NCI-H345 treated with DMSO at 0.1 percent for 48 hours (cell line): ENCODE results near the gene KHNYN.
"Not testable (repeated sequence)": the region's sequence is repeated elsewhere in the genome, so short reads cannot be mapped to it uniquely, and the experiment has no call there.

ENCODE experiments used
- DNase-seq: peaks from one replicate; lab custom pipeline; 2025; ENCODE audit not compliant: unreplicated experiment; lab: John Stamatoyannopoulos, UW

KHNYN gene

DNA sequence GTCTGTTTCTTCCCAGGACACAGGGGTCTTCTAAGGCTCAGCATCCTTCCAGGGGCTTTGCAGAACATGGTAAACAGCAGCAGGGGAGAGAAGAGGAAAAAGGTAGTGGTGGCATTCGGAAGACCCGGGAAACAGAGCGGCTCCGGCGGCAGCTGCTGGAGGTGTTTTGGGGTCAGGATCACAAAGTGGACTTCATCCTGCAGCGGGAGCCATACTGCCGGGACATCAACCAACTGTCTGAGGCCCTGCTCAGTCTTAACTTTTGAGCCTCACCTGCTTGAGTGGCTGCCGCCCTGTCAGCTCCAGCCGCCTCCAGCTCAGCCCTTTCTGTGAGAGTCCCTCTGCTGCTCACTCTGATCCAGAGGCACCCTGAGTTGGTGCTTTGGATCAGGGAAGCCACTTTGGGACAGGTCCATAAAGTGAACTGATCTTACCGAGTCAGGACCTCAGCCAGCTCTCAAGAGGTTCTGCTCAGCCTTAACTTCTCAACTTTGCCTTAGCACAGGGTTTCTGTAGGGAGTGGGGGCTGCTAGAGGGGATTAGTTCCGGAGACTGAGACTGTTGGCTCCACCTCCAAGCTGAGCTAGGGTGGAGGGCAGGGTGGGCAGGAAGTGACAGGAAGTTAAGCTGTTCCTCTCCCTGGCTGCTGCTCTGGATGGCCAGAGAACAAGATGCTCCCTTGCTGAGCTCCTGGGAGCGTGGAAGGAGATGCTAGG lies 7.4 kb downstream of the KHNYN start:
- DNase-seq, result no peak

DNA sequence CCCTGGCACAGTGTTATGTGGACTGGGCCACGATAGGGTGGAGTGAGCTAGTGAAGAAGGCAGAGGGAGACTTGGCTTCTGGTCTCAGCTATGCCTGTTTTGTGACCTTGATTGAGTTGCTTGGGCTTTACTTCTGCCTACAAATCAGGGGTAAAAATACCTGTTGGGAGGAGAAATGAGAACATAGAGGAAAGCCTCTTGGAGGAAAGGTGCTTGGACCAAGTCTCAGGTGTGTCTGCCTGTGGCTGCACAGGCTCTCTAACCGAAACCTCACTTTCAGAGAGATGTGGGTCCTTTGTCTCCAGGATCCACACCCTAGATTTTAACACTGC lies 7.9 kb downstream of the KHNYN start:
- no peak for DNase-seq

DNA sequence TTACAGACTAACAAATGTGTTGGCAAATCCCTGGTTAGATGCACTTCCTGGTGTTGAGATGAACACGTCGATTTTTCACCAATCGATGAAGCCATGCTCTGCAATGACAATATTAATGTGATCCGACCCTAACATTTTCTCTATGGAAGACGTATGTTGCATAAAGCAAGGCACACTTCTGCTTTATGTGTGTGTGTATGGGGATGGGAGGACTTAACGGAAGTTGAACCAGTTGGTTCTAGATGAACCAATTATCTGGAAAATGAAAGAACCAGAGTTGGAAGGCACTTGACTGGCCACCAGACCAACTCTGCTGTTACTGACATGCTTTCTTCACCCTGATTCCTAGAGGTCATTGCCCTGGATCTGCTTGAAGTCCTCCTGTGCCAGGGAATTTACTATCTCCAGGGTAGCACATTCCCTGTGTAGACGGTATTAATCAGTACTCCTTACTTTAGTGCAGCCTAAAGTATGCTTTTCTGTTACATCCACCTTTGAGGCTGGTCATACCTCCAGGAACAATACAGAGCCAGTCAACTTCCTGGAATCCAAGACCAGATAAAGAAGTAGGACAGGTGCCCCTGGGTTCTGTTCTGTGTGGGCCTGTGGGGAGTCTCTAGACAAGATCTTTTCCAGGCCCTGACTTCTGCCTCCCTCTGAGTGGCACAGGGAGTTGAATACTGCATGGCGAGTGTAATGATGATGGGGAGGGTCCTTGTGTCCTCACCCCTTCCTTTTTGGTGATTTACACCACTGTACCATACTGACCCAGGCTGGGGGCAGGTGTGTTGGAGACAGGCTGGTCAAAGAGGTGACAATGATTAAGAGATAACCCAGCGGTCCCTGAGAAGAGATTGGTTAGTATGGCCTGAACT lies 8.7 kb downstream of the KHNYN start:
- DNase-seq, result no peak

- no peak for DNase-seq
Observed at GRCh38 chr14:24439257-24439656, 9.5 kb downstream of the KHNYN start.

- DNase-seq, result no peak
Observed at GRCh38 chr14:24439830-24440605, 10.3 kb downstream of the KHNYN start.

- DNase-seq, result no peak
Observed at GRCh38 chr14:24440606-24441399, 11.0 kb downstream of the KHNYN start.

GRCh38 chr14:24441485-24441884 lies 11.7 kb downstream of the KHNYN start:
- no peak for DNase-seq

DNA sequence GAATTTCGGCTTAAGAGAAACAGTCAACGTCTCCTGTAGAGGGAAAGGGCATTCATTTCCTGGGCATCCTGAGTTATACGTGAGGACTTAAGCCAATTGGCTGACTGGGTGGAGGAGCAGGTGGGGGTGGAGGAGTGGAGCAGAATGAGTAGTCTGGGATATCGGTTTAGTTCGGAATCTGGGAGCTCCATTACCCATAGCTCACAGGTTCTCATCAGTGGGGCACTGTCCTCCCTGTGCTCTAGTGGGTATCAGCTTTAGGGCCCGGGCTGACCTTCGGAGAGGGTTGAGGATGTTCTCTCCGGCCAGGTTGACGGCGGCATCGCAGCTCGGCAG lies 12.1 kb downstream of the KHNYN start:
- DNase-seq, result no peak

DNA sequence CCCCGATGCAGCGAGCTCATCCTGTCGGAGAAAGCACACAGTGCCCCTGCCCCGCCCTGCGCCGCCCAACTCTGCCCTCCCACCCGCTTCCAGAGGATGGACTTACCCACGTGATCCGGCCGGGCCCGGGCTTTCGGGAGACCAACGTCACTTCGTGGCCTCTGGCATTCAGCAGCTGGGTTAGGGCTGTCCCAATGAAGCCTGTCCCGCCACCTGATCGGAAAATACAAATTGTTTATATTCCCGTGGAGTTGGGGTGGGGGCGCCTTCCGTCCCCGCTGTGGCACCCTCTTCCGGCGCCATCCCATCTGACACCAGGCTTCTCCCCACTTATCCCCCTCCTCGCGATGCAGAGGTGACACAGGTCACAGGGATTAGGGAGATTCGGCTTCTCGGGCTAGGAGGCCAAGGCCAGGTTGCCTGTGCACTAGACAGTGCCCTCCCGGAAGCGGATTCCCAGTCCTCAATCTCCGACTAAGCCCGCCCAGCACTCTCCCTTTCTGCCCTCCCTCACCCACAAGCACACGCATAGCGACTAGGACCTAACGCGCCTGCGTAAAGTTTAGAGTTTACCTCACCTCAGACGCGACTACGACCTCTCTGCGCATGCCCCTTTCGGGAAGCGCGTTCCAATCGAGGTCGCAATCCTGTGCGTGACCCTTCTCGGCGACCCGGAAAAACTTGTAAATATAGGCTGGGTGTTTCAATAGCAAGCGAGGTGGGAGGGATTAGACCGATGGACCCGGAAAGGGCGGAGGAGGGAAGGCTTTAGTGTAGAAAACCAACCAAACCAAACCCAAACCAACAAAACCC lies 12.7 kb downstream of the KHNYN start, which contains the start of gene SDR39U1:
Gene SDR39U1 (minus strand): TSS at position 537 of the 813 bp plus-strand sequence. CDS start 7 bp downstream, at position 530.
- peak; percentile 98 for DNase-seq

- no peak for DNase-seq
Observed at GRCh38 chr14:24443053-24443665, 13.4 kb downstream of the KHNYN start.

- not testable (repeated sequence) for DNase-seq
Observed at GRCh38 chr14:24450828-24451227, 21.1 kb downstream of the KHNYN start.

DNA sequence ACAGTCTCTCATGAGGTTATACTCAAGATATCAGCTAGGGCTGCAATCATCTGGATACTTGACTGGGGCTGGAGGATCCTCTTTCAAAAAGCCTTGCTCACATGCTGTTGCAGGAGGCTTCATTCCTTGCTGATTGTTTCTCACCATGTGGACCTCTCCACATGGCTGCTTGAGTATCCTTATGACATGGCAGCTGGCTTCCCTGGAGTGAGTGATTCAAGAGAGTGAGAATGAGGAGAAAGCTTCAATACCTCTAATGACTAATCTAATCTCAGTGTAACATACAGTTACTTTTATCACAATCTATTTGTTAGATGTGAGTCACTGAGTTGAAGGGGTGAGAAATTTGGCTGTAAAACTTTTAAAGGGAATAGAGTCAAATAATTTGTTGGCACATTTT lies 27.2 kb downstream of the KHNYN start:
- DNase-seq, result no peak

DNA sequence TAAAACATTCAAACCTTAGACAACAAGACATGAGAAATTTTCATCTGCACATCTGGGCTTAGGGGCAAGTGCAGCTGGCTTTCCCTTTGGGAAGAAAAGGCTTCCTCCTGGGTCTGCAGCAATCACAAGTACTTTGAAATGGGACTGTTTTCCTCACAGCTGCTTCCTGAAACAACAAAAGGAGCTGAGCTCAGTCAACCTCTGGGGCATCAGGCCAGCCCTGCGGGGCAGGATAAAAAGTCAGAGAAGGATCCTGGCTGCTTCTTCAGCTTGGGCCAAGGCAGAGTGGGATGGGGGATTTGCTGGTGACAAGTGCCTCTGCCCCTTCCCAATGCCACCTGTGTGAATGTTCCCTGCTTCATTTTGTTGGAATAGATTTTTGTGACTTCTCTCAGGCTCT lies 29.0 kb downstream of the KHNYN start:
- DNase-seq, result no peak

GRCh38 chr14:24459331-24459730 lies 29.6 kb downstream of the KHNYN start:
- DNase-seq, result no peak

GRCh38 chr14:24461336-24461735 lies 31.6 kb downstream of the KHNYN start:
- DNase-seq, result no peak

GRCh38 chr14:24463017-24463883 lies 33.5 kb downstream of the KHNYN start:
- no peak for DNase-seq

DNA sequence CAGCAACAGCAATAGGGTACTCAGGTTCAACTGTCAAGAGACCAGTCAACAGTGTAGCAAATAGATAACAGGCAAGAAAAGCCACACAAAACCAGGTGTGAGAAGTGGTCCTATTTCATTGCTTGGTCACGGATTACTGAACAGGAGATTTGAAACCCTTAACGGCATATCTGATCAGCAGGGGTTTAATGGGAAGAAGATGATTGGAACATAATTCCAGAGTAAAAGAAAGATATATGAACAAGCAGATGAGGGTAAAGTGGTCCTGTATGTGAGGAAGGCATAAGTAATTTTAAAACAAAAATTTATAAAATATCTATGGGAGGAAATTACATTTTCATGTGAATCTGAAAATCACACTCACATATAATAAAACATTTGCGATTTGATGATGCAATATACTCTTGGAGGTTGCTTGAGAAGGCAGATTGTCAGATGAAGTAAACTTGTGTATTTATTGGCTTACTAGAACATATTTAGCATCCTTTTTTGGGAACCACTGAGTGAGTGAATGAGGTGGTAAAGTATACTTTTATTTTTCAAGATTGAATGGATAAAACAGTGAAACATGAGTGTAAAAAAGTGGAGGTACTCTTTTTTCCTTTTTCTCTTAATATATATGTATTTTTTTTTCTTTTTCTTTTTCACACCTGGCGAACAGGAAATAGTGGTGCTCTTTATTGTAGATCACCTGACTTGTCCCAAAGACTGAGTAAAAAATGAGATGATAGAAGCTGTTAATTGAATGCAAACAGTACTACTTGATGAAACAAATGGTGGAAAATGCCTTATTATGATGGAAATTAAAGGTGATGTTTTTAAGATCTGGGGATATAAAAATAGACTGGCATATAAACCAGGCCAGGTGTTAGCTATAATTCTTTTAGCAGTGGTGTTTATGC lies 34.4 kb downstream of the KHNYN start:
- DNase-seq, result no peak

- no peak for DNase-seq
Observed at GRCh38 chr14:24465368-24465767, 35.6 kb downstream of the KHNYN start.
